Activated B cell treated with CpG ODN at 0.5 μM for 24 hours (primary cell): Measurements from ENCODE around the gene P3H1. TPM values are rescaled to one million over a fixed set of nuclear protein-coding genes. Genes with fewer than 3 reads are reported as not detected.

Experiments
- ATAC-seq: fragments of 200-7000 bp; cut with Tn5 transposase; one replicate; pipeline ENCODE4 v1.10.0; 2021; ENCODE audit warnings: low read depth, mild to moderate bottlenecking, moderate library complexity
- CTCF ChIA-PET: fragments of 350-600 bp; sonication (Branson Sonifier 250); formaldehyde crosslinking; loops from one replicate; lab custom pipeline; 2021; ENCODE audit warnings: antibody characterized with exemption; lab: Charles Lee
- POLR2A ChIA-PET: fragments of 350-600 bp; sonication (Branson Sonifier 250); formaldehyde crosslinking; loops from one replicate; lab custom pipeline; 2021; ENCODE audit warnings: antibody characterized with exemption; lab: Charles Lee
- DNase-seq: peaks from one replicate; pipeline ENCODE4 v3.0.0; 2022
- H3K27ac Mint-ChIP-seq: one replicate; pipeline ENCODE4 v1.8.0; 2020; ENCODE audit warnings: mixed read lengths
- H3K27me3 Mint-ChIP-seq: one replicate; pipeline ENCODE4 v1.8.0; 2021; ENCODE audit warnings: mixed read lengths
- H3K36me3 Mint-ChIP-seq: one replicate; pipeline ENCODE4 v1.8.0; 2021; ENCODE audit warnings: low read depth, mixed read lengths
- H3K4me1 Mint-ChIP-seq: one replicate; pipeline ENCODE4 v1.8.0; 2021; ENCODE audit warnings: mixed read lengths
- H3K4me3 Mint-ChIP-seq: one replicate; pipeline ENCODE4 v1.8.0; 2020; ENCODE audit warnings: mild to moderate bottlenecking, mixed read lengths
- H3K9me3 Mint-ChIP-seq: one replicate; pipeline ENCODE4 v1.8.0; 2020; ENCODE audit warnings: mixed read lengths
- intact Hi-C: fragments of 100-400 bp; cut with micrococcal nuclease; formaldehyde crosslinking; loops from one replicate; pipeline ENCODE4 v1.15.1; 2024
- total RNA-seq: library from RNA; stranded (reverse); gene quantifications from 2 replicates; pipeline ENCODE4 v1.2.3, GENCODE V29; 2022
- TF ChIP-seq, protein P1 (sequence below): fragments of 200-600 bp; IDR thresholded peaks from one replicate; pipeline ENCODE4 v1.8.0; 2022; ENCODE audit warnings: antibody characterized with exemption, mild to moderate bottlenecking

Gene P3H1
- total RNA-seq, 1 donor from 2014 or later = 27.1 TPM

- intact Hi-C loops = no loop called here
- POLR2A ChIA-PET = interaction anchor here (3.3 kb wide), 1 partner anchor 16 kb away, joined by 10 read pairs; the partner anchor contains the start of genes C1orf50 and P3H1
- H3K4me3 Mint-ChIP-seq = no peak overlapping the region
- H3K36me3 Mint-ChIP-seq = peaks cover 37% of the 10 kb centered on the region
- no peak for ATAC-seq
- TF ChIP-seq, protein P1, sequence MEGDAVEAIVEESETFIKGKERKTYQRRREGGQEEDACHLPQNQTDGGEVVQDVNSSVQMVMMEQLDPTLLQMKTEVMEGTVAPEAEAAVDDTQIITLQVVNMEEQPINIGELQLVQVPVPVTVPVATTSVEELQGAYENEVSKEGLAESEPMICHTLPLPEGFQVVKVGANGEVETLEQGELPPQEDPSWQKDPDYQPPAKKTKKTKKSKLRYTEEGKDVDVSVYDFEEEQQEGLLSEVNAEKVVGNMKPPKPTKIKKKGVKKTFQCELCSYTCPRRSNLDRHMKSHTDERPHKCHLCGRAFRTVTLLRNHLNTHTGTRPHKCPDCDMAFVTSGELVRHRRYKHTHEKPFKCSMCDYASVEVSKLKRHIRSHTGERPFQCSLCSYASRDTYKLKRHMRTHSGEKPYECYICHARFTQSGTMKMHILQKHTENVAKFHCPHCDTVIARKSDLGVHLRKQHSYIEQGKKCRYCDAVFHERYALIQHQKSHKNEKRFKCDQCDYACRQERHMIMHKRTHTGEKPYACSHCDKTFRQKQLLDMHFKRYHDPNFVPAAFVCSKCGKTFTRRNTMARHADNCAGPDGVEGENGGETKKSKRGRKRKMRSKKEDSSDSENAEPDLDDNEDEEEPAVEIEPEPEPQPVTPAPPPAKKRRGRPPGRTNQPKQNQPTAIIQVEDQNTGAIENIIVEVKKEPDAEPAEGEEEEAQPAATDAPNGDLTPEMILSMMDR = no peak
- H3K27me3 Mint-ChIP-seq = peaks cover 5% of the 10 kb centered on the region
- DNase-seq = no peak
- no peaks in the 10 kb centered on the region for H3K9me3 Mint-ChIP-seq
- H3K4me1 Mint-ChIP-seq = peaks cover 15% of the 10 kb centered on the region
- H3K27ac Mint-ChIP-seq = no peak overlapping the region
- CTCF ChIA-PET = interaction anchor here (1.0 kb wide), 1 partner anchor 291 kb away, joined by 3 read pairs; no protein-coding TSS in a partner anchor
Measured at GRCh38 chr1:42783092-42783491, 16.3 kb upstream of the P3H1 start.

- no peak for DNase-seq
- Mint-ChIP-seq H3K4me1 (peaks cover 6% of the 10 kb centered on the region), H3K27me3 (no peaks in the 10 kb centered on the region), H3K9me3 (no peaks in the 10 kb centered on the region), H3K27ac (no peak overlapping the region), H3K36me3 (peaks cover 64% of the 10 kb centered on the region), H3K4me3 (no peak overlapping the region)
- ChIA-PET CTCF (interaction anchor here (0.7 to 1.2 kb wide), 2 partner anchors 133 to 293 kb away, joined by 3 read pairs; no protein-coding TSS in a partner anchor), POLR2A (interaction anchor here (2.4 kb wide), 1 partner anchor 13 kb away, joined by 8 read pairs; the partner anchor contains the start of genes C1orf50 and P3H1)
- ATAC-seq = no peak
- intact Hi-C loops = no loop called here
- TF ChIP-seq, protein P1 = no peak
Measured at GRCh38 chr1:42780176-42780575, 13.3 kb upstream of the P3H1 start.

DNA sequence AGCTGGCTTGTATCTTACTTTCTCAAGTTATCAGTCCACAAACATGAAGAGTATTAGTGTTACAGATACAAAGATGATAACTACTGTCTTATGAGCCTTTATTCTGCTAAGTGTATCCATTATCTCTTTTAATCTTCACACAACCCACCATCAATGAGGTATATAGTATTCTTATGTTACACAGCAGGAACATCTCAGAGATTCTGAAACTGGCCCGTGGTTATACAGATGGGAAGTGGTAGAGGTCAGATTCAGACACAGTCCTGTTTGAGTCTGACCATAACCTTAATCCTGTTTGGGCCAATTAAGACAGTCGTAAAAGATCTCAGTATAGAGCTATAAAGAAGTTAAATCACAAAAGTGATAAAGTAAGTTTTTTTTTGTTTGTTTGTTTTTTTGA is 12.9 kb upstream of the P3H1 start:
- Mint-ChIP-seq H3K4me3 (no peak overlapping the region), H3K4me1 (peaks cover 4% of the 10 kb centered on the region), H3K9me3 (no peaks in the 10 kb centered on the region), H3K27me3 (no peaks in the 10 kb centered on the region), H3K36me3 (peaks cover 69% of the 10 kb centered on the region), H3K27ac (no peak overlapping the region)
- DNase-seq (no peak), ATAC-seq (no peak)
- TF ChIP-seq, protein P1 = no peak
- ChIA-PET POLR2A (interaction anchor here (2.4 kb wide), 1 partner anchor 13 kb away, joined by 8 read pairs; the partner anchor contains the start of genes C1orf50 and P3H1), CTCF (interaction anchor here (0.7 to 1.2 kb wide), 2 partner anchors 133 to 293 kb away, joined by 3 read pairs; no protein-coding TSS in a partner anchor)
- intact Hi-C loops = loop anchor here (5.0 kb wide), 1 partner anchor 448 kb away; no protein-coding TSS in a partner anchor

DNA sequence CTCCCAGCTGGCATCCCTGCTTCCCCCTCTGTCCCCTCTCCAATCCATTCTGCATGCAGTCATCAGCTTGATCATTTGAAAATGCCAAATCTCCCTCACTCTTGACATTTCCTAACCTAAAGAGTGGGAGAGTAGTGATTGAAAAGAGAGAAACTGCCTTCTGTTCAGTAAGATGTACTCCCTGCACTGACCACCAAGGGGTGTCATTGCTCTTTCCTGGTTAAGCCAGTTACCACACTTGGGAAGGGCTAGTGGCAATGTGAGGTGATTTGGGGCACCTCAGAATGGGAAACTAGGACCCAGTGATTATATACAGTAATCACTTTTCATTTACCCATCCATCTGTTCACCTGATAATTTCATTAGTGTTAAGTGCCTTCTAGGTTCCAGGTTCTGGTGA is 11.0 kb upstream of the P3H1 start:
- Mint-ChIP-seq H3K27me3 (no peaks in the 10 kb centered on the region), H3K9me3 (no peaks in the 10 kb centered on the region), H3K4me1 (peaks cover 4% of the 10 kb centered on the region), H3K4me3 (no peak overlapping the region), H3K27ac (no peak overlapping the region), H3K36me3 (peaks cover 80% of the 10 kb centered on the region)
- CTCF ChIA-PET = interaction anchor here (0.7 to 3.7 kb wide), 9 partner anchors 9 to 297 kb away, joined by 3 to 52 read pairs (median 4); partner anchors contain the start of gene ZNF691
- intact Hi-C loops = loop anchor here (1.0 to 5.0 kb wide), 3 partner anchors 135 to 449 kb away; no protein-coding TSS in a partner anchor
- POLR2A ChIA-PET = interaction anchor here (0.8 to 2.4 kb wide), 2 partner anchors 11 to 296 kb away, joined by 4 to 8 read pairs; partner anchors contain the start of genes C1orf50 and P3H1
- TF ChIP-seq, protein P1 = no peak
- ATAC-seq = peak; percentile 71
- no peak for DNase-seq

DNA sequence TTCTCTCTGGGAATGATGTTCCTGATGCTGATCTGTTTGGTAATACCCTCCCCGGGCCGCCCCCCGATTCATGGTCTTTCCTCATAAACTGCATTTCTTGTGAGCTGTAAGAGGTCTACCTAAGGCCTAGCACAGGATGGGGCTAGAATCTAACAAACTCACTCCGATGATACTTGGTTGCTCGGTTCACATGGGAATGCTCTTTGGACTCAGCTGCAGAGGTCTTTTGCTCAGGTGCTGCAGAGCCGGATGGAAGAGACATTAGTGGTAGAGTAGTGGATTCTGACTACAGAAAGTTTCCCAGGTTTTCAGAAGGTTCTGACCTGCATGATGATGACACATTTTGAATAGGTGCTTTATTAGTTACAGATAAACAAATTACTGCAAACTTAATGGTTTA is 9.7 kb upstream of the P3H1 start:
- peaks cover 8% of the 10 kb centered on the region for H3K4me1 Mint-ChIP-seq
- DNase-seq (no peak), ATAC-seq (no peak)
- TF ChIP-seq, protein P1 = no peak
- POLR2A ChIA-PET = interaction anchor here (1.4 kb wide), 1 partner anchor 10 kb away, joined by 3 read pairs; the partner anchor contains the start of genes C1orf50 and P3H1
- no peak overlapping the region for H3K4me3 Mint-ChIP-seq
- no peaks in the 10 kb centered on the region for H3K27me3 Mint-ChIP-seq
- intact Hi-C loops = loop anchor here (5.0 kb wide), 1 partner anchor 451 kb away; no protein-coding TSS in a partner anchor
- CTCF ChIA-PET = interaction anchor here (0.9 to 3.7 kb wide), 7 partner anchors 8 to 300 kb away, joined by 3 to 52 read pairs (median 6); partner anchors contain the start of genes C1orf50 and P3H1
- H3K9me3 Mint-ChIP-seq = no peaks in the 10 kb centered on the region
- no peak overlapping the region for H3K27ac Mint-ChIP-seq
- peaks cover 80% of the 10 kb centered on the region for H3K36me3 Mint-ChIP-seq
